NCI-H1092 (cell line): ENCODE data around the gene HIPK3.
"Not testable (repeated sequence)": the region's sequence is repeated elsewhere in the genome, so short reads cannot be mapped to it uniquely, and the experiment has no call there.

Source experiments
- DNase-seq: peaks from one replicate; lab custom pipeline; 2025; lab: John Stamatoyannopoulos, UW

Gene HIPK3

GRCh38 chr11:33358150-33358831 lies 101.1 kb downstream of the HIPK3 start:
- DNase-seq: no peak

- DNase-seq: no peak
These were observed 103.5 kb downstream of the HIPK3 start for GRCh38 chr11:33360642-33361041.

- peak; percentile 0 for DNase-seq
These were observed 105.1 kb downstream of the HIPK3 start for GRCh38 chr11:33362051-33362910.

- no peak for DNase-seq
These were observed 109.7 kb downstream of the HIPK3 start for GRCh38 chr11:33366918-33367317.

GRCh38 chr11:33368475-33368874 lies 111.3 kb downstream of the HIPK3 start:
- DNase-seq: not testable (repeated sequence)

- no peak for DNase-seq
These were observed 111.8 kb downstream of the HIPK3 start for GRCh38 chr11:33368931-33369330.

- DNase-seq: no peak
These were observed 116.5 kb downstream of the HIPK3 start for GRCh38 chr11:33373636-33374035.

- DNase-seq: no peak
These were observed 118.1 kb downstream of the HIPK3 start for GRCh38 chr11:33375236-33375635.

- DNase-seq: peak; percentile 60
These were observed 118.6 kb downstream of the HIPK3 start, which contains the start of gene KIAA1549L for GRCh38 chr11:33375688-33376311. Gene KIAA1549L, plus strand, starts transcription at chr11:33376108.

GRCh38 chr11:33376331-33377310 lies 119.4 kb downstream of the HIPK3 start:
- DNase-seq: peak; percentile 6

- no peak for DNase-seq
These were observed 120.5 kb downstream of the HIPK3 start for GRCh38 chr11:33377412-33378370.

GRCh38 chr11:33379947-33380346 lies 122.8 kb downstream of the HIPK3 start:
- DNase-seq: no peak

- DNase-seq: no peak
These were observed 126.1 kb downstream of the HIPK3 start for GRCh38 chr11:33383075-33383919.

- DNase-seq: no peak
These were observed 126.7 kb downstream of the HIPK3 start for GRCh38 chr11:33383920-33384209.

GRCh38 chr11:33384220-33384619 lies 127.0 kb downstream of the HIPK3 start:
- DNase-seq: no peak

- DNase-seq: no peak
These were observed 130.4 kb downstream of the HIPK3 start for GRCh38 chr11:33387581-33387980.

- DNase-seq: no peak
These were observed 130.8 kb downstream of the HIPK3 start for GRCh38 chr11:33387996-33388395.

- no peak for DNase-seq
These were observed 131.8 kb downstream of the HIPK3 start for GRCh38 chr11:33388793-33389525.

GRCh38 chr11:33389635-33390034 lies 132.5 kb downstream of the HIPK3 start:
- DNase-seq: no peak
